HG03460 (cell line): ENCODE measurements around the gene NFIA.
"Not testable (repeated sequence)": the region's sequence is repeated elsewhere in the genome, so short reads cannot be mapped to it uniquely, and the experiment has no call there.

Experiments used
- ATAC-seq: cut with Tn5 transposase; IDR thresholded peaks from one replicate; pipeline ENCODE4 v1.9.1; 2021; ENCODE audit not compliant: unreplicated experiment

Gene NFIA

DNA sequence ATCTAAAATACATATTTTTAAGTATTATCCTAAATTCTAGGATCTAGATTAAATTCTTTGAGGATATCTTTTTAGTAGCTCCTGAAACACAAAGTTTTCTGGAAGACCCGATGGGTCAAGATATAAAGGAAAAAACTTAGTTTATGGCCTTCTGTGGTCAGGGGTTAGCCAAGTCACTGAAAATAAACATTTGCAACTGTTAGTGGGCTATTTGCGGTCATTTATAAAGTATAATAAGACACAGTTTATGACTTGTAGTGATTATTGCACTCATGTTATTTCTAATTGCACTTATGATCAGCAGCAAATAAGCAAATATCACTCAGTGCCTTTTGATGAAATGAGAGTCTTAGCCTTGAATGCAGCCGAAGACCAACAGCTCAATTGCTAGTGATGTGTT, 183.3 kb downstream of the NFIA start:
- no peak for ATAC-seq

DNA sequence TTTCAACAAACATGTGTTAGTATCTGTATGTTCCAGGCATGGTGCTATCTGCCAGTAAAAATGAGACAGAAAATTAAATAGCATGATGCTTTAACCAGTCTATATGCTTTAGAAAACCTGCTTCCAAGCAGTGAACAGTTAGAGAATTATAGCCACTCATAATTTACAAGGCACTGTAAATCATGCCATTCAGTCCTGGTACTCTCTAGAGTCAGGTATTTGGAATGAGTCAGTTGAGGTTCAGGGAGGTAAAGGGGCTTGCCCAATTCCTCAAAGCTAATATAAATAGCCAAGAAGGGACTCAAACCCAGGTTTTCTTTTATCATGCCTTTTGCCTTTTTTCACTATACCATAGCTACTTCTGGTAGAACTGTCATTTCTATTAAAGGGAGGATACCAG, 184.4 kb downstream of the NFIA start:
- ATAC-seq, result no peak

DNA sequence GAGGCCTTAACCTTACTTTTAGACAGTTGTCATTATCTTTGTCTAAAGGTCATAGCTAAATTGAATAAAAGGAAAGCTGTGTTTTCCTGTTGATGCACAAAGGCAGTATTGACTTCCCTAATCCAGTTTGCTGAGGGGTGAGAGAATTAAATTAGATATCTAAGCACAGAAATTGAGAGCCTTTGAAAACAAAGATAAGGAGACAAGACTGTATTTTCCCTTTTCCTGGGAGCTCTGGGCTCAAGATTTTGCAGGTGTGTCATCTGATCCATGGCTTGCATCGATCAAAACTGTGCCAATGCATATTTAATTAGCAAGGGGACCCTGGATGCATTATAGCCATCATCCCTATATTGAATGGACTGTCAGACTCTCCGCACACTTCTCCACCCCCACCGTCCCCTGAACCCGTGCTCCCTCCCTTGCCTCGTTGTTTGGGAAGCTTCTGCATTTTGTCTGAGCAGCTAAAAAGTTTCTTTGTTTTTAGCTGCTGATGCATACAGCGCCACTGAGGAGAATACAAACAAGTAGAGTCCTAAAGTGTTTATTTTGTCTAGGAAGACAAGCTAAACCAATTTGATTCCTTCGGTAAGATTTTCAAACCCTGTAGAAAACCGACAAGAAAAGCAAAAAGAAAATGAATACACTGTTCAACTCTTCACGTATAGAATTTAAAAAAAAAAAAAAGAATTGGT, 186.3 kb downstream of the NFIA start:
- no peak for ATAC-seq

DNA sequence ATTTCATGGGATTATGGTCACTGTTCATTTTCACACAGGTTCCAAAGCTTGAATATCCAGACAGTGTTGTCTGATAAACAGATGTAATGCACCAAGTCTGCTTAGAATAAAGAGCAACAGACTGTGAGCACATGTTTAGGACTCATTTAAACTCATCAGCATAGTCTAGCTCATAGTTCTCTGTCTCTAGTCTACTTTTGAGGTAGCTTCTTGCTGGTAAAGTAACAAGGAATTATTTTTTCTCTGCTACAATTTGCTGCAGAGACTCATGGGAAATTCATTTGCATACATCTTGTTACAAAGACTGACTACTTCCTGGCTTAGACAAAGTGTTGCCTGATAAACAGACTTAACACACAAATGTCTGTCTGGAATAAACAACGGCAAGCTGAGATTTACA, 187.2 kb downstream of the NFIA start:
- no peak for ATAC-seq

DNA sequence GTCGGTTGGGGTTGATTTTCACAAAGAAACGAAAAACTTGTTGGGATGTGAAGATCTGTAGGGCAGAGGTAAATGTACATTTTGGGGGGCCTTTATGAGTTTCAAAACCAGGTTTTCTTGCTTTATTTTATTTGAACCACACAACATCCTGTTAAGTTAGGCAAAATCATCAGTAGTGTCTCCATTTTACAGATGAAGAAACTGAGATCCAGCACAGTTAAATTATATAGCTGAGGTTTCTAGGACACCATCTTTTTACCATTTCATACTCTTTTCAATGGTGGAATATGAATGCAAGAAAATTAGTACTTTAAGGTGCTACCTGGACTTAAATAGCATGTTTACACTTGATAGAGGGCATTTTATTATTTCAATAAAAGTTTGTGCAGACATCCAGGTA, 187.7 kb downstream of the NFIA start:
- ATAC-seq, result no peak

DNA sequence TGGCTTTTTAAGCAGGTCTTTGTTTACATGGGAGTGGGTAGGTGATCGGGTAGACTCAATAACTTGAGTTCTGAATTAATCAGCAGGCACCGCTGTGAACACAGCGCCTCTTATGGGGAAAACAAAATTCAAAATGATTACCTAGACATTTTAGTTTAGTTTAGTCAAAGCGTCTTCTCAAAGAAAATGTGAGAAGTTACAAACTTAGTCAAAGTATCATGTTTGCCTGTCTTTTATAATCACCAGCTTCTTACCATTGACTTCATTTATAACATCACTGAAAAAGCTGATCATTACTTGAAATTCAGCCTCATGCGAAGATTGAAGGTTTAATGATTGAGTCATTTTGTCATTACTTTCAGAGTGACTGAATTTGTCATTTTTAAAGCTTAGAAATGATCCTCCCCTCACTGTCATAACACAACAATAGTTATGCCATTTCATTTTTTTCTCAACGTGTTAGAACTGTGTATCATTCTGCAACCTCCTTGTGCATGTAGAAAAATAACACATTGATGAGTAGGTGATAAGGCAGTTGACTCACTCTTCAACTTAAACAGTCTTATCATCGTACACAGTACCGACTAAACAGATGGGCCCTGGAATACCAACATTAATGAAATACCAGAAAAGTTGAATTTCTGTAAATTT, 188.5 kb downstream of the NFIA start:
- no peak for ATAC-seq

DNA sequence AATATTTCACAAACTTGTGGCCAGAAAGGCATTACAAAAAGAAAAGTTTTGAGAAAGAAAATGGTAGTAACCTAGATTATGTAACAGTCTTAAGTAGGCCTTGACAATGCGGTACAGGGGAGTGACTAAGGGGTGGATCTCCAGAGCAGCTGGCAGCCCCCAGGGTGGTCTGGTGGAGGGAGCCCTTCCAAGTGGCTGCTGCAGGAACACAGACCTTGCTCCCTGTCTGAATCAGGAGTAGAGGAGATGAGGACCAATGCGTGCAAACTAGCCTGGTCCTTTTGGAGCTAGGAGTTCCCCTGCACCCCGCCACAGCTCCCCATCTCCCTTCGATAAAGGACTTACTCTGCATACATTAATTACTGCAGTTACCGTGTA, 189.0 kb downstream of the NFIA start:
- ATAC-seq, result no peak

DNA sequence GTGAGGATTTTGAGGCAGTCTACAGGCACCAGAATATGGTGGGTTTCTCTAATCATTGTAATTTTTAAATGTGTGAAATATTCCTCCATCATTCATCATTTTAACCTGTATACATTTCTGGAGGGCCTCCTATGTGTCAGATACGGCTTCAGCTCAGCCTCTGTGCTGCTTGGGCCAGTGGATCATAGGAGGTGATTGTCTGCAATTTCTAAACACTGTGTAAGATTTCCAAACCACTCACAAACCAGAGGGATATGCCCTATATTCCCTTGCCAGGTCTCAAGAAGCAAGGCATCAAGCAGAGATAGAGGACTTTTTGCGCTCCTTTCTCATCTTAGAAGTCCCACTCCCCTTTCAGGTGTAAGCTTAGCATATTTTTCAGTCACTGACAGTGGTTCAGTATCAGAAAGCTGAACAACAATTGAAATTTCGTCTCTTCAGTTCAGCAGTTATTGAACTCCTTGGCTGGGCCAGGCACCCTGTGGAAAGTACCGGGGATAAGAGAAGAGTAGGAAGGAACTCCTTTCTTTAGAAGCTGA, 190.9 kb downstream of the NFIA start:
- no peak for ATAC-seq

DNA sequence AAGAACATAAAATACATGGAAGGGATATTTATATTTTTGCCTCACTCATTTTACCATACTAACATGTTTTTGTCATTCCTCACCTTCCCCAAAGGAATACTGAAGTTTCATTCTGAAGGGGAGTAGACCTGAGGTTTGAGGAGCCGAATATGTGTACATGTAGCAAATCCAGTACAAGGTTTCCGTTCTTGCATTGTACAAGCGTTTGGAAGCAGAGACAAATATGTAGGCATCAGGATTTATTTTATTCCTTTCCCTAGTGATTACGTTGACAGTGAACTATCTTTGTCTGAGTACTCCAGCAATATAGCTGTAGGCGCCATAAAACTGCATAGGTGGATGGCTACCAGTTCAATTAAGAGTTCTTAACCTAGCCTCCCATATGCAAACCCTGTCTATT, 191.5 kb downstream of the NFIA start:
- no peak for ATAC-seq

DNA sequence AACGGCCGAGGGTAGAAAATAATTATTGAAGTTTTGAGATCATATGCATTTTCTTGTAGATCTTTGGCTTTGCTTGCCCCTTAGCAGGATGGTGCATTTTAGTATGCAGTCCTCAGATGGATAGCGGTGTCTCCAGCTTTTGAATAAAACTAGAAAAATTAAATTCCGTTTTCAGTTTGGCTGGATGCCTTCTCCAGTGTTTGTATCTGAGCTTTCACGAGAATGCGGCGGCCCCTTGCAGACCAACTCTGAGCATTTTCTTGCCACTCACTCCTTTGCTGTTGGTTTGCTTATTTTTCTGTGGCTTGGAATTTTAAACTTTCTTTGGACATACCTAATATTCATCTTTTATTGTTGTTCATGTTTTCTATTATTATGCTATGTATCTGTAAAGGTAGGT, 192.6 kb downstream of the NFIA start:
- ATAC-seq, result no peak

DNA sequence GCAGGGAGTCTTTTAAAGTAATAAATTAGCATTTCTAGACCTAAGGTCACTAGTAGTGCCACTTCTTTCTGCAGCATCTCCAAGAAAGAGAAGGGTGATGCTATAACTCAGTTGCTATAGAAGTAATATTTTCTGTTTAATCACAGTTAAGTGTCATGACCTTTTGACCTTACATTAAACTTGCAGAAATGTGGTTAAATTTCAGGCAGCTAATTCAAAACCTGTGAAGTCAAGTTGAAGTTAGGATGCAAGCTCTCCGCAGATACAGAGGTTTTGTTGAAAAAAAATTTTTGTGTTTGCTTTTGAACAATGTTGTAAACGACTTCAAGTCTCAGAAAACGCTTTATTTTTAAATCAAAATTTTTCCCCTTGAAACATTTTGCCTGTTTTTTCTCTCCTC, 193.9 kb downstream of the NFIA start:
- ATAC-seq, result no peak

DNA sequence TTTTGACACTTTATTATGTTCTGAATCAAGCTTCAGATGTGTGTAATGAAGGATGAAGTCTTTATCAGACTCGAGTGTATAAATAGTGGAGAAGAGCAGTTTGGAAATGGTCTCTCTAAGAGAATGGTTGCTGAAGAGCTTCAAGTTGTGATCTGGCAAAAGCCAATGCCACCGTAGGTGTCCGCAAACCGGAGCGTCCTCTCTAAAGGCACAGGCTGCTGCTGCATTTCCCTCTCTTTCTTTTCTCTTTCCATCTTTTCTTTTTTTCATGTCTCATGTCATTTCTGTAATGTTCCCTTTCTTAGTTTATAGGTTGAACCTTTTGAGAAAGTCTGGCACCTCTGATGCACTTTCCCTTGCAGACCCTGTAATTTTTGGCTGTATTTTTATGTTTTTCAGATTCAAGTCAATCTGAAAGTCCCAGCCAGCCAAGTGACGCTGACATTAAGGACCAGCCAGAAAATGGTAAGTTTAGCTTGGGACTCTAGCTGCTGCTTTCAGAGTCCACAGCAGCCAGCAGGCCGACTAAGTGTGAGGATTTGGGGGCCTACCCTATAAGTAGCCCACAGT, 194.8 kb downstream of the NFIA start:
- no peak for ATAC-seq

DNA sequence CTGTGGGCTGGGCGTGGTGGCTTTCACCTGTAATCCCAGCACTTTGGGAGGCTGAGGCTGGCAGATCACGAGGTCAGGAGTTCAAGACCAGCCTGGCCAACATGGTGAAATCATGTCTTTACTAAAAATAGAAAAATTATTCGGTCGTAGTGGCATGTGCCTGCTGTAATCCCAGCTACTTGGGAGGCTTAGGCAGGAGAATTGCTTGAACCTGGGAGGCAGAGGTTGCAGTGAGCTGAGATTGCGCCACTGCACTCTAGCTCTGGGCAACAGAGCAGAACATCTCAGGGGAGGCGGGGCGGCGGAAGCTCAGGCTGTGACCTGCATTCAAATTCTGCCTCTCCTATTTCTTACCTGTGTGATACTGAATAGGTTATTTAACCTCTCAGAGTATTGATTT, 196.1 kb downstream of the NFIA start:
- not testable (repeated sequence) for ATAC-seq

DNA sequence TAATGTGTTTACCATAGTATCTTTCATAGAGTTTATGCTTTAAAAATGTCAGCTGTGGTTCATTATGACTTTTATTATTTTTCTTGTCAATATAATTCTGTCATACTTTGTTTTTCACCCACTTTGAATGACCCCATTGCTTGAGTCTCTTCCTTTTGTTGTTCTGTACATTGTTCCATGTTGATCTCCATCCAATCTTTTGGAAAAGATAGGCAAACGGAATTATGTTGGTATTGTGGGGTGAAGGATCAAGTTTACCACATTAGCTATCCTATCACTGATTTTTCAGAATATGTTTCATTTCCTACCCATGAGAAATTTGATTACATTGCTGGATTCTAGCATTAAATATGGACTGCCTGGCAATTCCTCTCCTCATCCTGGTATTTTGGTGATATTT, 196.6 kb downstream of the NFIA start:
- no peak for ATAC-seq

DNA sequence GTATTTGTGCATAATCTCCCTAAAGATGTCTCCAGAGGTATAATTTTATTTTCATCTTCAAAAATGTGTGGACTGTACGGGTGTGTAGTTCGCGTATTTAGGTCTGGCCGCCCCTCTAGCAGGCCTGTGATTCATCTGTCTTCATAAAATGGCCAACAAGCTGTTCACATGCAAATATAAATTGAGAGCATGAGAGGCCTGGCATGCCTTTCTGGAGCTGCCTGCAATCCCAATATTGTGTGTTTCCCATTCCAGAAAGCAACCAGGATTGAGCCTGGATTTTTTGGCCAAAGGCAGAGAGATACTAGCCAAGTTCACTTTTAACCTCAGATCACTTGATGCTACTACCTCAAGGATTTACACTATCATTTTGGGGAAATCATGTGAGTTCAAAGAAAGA, 197.2 kb downstream of the NFIA start:
- ATAC-seq, result no peak

DNA sequence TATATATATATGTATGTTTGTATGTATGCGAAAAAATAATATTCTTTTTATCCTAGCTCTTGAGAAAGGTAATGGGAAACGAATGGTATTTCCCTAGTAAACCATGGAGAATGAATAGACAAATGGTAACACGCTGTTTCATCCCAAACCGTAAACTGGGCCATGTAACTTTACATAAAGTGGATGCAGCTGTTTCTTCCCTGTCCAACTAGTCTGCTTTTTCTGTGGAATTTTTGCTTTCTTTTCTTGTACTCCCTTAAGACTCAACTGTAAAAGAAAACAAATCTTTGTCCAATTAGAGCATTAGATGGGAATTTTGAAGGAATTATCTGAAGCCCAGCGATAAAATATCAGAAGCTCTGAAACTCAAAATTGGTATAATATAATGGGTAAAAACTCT, 198.1 kb downstream of the NFIA start:
- ATAC-seq, result no peak

DNA sequence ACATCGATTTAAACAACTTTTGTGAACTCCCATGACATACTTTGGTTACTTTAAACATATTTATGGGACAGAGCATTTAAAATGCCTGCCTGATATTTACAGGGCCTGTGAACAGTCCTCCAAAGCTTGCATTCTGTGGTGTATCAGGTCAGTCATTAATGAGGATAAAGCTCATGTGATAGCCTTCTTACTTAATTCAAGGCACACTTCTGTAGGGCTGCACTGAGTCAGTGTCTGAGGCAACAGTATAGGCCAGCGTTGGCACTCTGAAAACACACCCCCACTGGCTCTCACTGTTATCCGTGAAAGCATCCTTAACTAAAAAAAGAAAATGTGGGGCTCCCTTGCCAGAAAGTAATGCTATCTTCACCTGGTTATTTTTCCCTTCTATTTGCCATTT, 200.0 kb downstream of the NFIA start:
- no peak for ATAC-seq

DNA sequence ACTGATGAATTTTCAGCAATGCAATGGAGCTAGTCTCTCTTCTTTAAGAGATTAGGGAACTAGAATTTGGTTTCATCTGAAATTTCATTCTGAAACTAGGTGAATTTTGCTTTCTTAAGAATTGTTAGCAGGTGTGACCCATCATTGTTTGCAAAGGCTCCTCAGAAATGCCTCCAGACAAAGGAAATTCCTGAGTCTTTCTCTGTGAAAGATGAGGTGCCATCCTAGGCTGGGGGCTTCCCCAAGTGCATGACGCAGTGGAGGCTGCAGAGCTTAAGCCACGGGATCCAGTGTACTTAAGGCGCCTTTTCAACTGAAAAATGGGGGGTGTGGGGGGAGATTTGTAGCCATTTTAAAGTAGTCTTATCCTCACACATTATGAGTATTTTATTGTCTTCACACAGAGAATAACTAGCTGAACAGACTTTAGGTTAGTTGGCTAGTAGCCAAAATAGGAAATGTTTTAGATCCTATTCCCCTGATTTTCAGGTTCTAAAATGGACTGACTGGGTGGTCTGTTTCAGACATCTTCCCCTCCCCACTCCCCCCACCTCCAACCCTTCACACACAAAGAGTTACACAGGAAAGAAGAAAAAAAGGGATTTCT, 202.0 kb downstream of the NFIA start:
- no peak for ATAC-seq

DNA sequence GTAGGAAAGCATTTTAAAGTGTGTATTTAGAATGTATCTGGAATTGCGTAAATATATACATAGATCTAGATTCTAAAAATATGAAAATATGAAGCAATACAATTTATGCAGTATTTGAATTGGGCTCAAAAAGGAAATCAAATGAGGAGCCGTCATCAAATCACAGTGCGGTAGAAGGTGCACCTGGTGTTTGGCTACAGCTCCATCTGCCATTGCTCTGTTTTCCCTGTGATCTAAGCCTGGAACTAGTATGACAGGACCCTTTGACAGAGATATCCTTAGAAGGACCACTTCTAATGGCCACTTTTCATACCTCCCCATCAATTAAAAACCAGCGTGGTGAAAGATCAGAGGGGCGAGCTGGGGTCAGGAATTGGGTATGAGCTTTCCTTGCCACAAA, 202.6 kb downstream of the NFIA start:
- no peak for ATAC-seq

DNA sequence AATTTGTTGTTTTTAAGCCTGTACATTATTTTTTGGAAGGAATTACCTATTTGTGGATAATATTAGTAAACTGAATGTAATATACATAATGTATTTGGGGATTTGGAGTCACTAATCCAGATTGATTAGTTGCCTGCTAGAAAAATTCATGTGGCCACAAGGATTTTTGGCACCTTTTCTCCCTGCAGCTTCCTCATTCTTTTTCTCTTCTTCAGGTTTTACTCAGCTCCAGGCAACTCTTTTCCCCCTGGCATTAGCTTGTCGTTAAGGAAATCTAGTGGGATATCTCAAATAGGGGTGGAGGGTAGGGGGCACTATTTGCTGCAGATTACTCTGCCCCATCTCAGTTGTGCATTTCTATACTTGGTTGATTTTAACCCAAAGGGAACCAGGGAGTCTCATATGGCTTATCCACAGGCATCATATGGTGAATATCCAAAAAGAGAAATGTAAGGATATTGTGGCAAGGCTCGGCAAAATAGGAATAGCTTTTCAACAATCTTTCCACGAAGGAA, 203.1 kb downstream of the NFIA start:
- ATAC-seq, result no peak

DNA sequence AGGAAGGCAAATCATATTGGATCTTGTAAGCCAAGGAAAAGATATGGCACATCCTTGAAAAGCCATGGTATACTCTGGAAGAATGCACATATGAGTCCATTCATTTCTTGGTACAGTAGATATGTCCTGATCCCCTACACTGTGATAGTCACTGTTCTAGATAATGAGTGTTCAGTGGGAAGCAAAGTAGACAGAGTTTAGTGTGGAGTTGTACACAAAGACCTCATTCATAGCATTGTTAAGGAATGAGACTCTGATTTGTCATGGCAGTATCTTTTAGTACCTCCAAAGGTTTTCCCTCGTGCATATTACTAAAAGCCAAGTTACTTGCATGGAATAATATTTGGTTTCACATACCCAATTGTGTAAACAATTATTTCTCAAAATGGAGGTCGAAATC, 204.7 kb downstream of the NFIA start:
- ATAC-seq, result no peak

DNA sequence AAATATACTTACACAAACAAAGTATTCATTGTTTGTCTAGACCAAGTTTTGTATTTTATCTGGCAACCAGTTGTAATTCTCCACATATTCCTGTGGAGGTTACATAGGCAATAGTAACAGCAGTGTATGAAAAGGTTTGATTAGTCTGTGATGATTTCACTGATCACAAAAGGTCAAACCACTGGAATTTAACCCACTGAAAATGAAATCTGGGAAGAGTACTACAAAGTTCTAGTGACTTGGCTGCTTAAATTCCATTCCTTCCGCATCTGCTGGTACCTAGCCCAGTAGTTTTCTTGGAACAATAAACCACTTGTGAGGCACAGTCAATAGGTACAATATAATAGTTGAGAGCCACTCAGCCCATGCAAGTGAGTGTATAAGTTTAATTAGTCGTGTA, 205.4 kb downstream of the NFIA start:
- no peak for ATAC-seq
